HG03135 (cell line): ENCODE results near the gene PCIF1.
"Not testable (repeated sequence)": the region's sequence is repeated elsewhere in the genome, so short reads cannot be mapped to it uniquely, and the experiment has no call there.

Experiments used
- ATAC-seq: cut with Tn5 transposase; IDR thresholded peaks from one replicate; pipeline ENCODE4 v1.9.1; 2021; ENCODE audit warnings: mild to moderate bottlenecking, moderate library complexity; ENCODE audit not compliant: unreplicated experiment

PCIF1 gene

GRCh38 chr20:45988830-45989229 is 54.3 kb downstream of the PCIF1 start:
- ATAC-seq, result not testable (repeated sequence)

GRCh38 chr20:45991616-45992015 is 57.1 kb downstream of the PCIF1 start:
- no peak for ATAC-seq

GRCh38 chr20:45993197-45993951 is 58.9 kb downstream of the PCIF1 start:
- ATAC-seq, result no peak

GRCh38 chr20:45994761-45995493 is 60.4 kb downstream of the PCIF1 start:
- ATAC-seq, result no peak

- not testable (repeated sequence) for ATAC-seq
Observed at GRCh38 chr20:45995495-45996097, 61.1 kb downstream of the PCIF1 start.

GRCh38 chr20:45997187-45997586 is 62.7 kb downstream of the PCIF1 start:
- no peak for ATAC-seq
